Calu3 (cell line): ENCODE results near the gene ASB15. TPM values are rescaled to one million over a fixed set of nuclear protein-coding genes. Genes with fewer than 3 reads are reported as not detected.

Experiments used
- BruUV-seq: library from RNA; stranded (reverse); fragments of 400-500 nt; replicated peaks from 2 replicates; lab custom pipeline; 2021; lab: Mats Ljungman, UMichigan
- CTCF ChIA-PET: fragments of 300-600 bp; sonication (Branson Sonifier 250); formaldehyde crosslinking; loops from one replicate; lab custom pipeline; 2022; ENCODE audit warnings: antibody characterized with exemption; lab: Charles Lee
- DNase-seq: peaks from one replicate; pipeline ENCODE4 v3.0.0; 2022
- H3K27ac Mint-ChIP-seq: one replicate; pipeline ENCODE4 v1.8.0; 2022; ENCODE audit warnings: mixed read lengths; ENCODE audit not compliant: unreplicated experiment
- H3K27me3 Mint-ChIP-seq: one replicate; pipeline ENCODE4 v1.8.0; 2022; ENCODE audit warnings: mixed read lengths; ENCODE audit not compliant: unreplicated experiment
- H3K36me3 Mint-ChIP-seq: one replicate; pipeline ENCODE4 v1.8.0; 2022; ENCODE audit warnings: mild to moderate bottlenecking, moderate library complexity, mixed read lengths; ENCODE audit not compliant: insufficient read depth, unreplicated experiment
- H3K4me1 Mint-ChIP-seq: one replicate; pipeline ENCODE4 v1.8.0; 2022; ENCODE audit warnings: mild to moderate bottlenecking, low read depth, mixed read lengths; ENCODE audit not compliant: unreplicated experiment
- H3K4me3 Mint-ChIP-seq: one replicate; pipeline ENCODE4 v1.8.0; 2022; ENCODE audit warnings: mild to moderate bottlenecking, low read depth, moderate library complexity, mixed read lengths; ENCODE audit not compliant: unreplicated experiment
- H3K9me3 Mint-ChIP-seq: one replicate; pipeline ENCODE4 v1.8.0; 2022; ENCODE audit warnings: low read depth, mixed read lengths; ENCODE audit not compliant: unreplicated experiment
- CTCF ChIP-seq: fragments of 200-600 bp; IDR thresholded peaks from one replicate; pipeline ENCODE4 v1.8.0; 2022; ENCODE audit warnings: antibody characterized with exemption; ENCODE audit not compliant: unreplicated experiment
- intact Hi-C: fragments of 100-400 bp; cut with micrococcal nuclease; formaldehyde crosslinking; loops from one replicate; pipeline ENCODE4 v1.10.0; 2022; ENCODE audit not compliant: unreplicated experiment
- total RNA-seq: library from RNA; stranded (reverse); gene quantifications from 2 replicates; pipeline ENCODE4 v1.2.3, GENCODE V29; 2022

ASB15 gene
- total RNA-seq, 1 experiment from 2014 or later = not detected

GRCh38 chr7:123615344-123615743 is 13.7 kb downstream of the ASB15 start:
- BruUV-seq = no TSS peak
- no peaks in the 10 kb centered on the region for H3K36me3 Mint-ChIP-seq
- no peak for DNase-seq
- intact Hi-C loops = no loop called here
- H3K27ac Mint-ChIP-seq = no peak overlapping the region
- no peak overlapping the region for H3K4me3 Mint-ChIP-seq
- H3K4me1 Mint-ChIP-seq = no peaks in the 10 kb centered on the region
- TF ChIP-seq CTCF = no peak
- H3K9me3 Mint-ChIP-seq = no peaks in the 10 kb centered on the region
- H3K27me3 Mint-ChIP-seq = no peaks in the 10 kb centered on the region
- CTCF ChIA-PET = no interaction called here

GRCh38 chr7:123616223-123616622 is 14.6 kb downstream of the ASB15 start:
- H3K4me1 Mint-ChIP-seq = no peaks in the 10 kb centered on the region
- CTCF ChIA-PET = no interaction called here
- no peaks in the 10 kb centered on the region for H3K27me3 Mint-ChIP-seq
- H3K4me3 Mint-ChIP-seq = no peak overlapping the region
- H3K27ac Mint-ChIP-seq = no peak overlapping the region
- intact Hi-C loops = no loop called here
- no peaks in the 10 kb centered on the region for H3K36me3 Mint-ChIP-seq
- BruUV-seq = no TSS peak
- no peaks in the 10 kb centered on the region for H3K9me3 Mint-ChIP-seq
- no peak for TF ChIP-seq CTCF
- no peak for DNase-seq

GRCh38 chr7:123621707-123622106 is 20.1 kb downstream of the ASB15 start:
- H3K4me1 Mint-ChIP-seq = no peaks in the 10 kb centered on the region
- no TSS peak for BruUV-seq
- H3K36me3 Mint-ChIP-seq = no peaks in the 10 kb centered on the region
- no peak for DNase-seq
- H3K27me3 Mint-ChIP-seq = no peaks in the 10 kb centered on the region
- CTCF ChIA-PET = interaction anchor here (0.6 kb wide), 1 partner anchor 87 kb away, joined by 3 read pairs; no protein-coding TSS in a partner anchor
- H3K27ac Mint-ChIP-seq = no peak overlapping the region
- H3K9me3 Mint-ChIP-seq = no peaks in the 10 kb centered on the region
- no peak overlapping the region for H3K4me3 Mint-ChIP-seq
- intact Hi-C loops = no loop called here
- TF ChIP-seq CTCF = no peak

GRCh38 chr7:123622660-123623386 is 21.2 kb downstream of the ASB15 start:
- Mint-ChIP-seq H3K36me3 (no peaks in the 10 kb centered on the region), H3K27me3 (no peaks in the 10 kb centered on the region), H3K4me3 (no peak overlapping the region), H3K4me1 (no peaks in the 10 kb centered on the region), H3K9me3 (no peaks in the 10 kb centered on the region), H3K27ac (no peak overlapping the region)
- intact Hi-C loops = no loop called here
- DNase-seq = no peak
- BruUV-seq = no TSS peak
- TF ChIP-seq CTCF = no peak
- CTCF ChIA-PET = interaction anchor here (0.6 kb wide), 1 partner anchor 86 kb away, joined by 3 read pairs; no protein-coding TSS in a partner anchor
